ENCODE results near the gene DNAJA4.

Gene DNAJA4

DNA sequence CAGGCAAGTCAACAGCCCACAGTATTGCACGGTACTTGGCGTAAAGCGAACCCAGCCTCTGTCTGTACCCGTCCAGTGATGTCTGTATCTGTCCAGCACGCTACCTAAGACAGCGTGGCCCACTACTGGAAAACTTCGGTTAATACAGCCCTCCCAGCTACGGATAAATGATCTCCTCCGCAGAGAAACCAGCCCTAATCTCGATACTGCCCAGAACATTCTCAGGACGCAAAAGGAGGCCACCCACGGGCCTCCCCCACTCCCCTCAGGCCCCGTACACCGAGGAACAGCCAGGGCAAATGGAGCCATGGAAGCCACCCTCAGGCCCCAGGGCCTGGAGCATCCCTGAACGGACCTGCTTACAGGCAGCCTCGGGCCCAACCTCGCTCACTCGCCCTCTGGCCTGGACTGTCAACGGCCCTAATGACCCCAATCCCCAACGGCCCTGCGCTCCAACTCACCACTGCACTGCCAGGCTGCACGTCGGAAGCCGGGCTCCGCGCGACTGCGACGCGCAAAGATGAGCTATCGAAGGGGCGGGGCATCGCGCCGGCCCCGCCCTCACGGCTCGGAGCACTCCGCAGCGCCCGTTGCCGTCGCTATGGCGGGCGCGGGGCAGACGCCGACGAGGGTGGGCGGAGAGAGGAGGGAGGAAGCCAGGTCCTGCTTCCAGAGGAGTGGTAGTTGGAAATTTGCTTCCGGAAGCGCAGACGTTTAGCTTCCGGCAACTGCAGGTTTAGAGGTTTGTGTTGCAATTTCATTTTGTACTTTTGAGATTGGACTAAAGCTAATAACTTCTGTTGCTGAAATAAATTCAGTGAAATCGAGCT is 35.0 kb downstream of the DNAJA4 start, which contains the start of gene SKIC8 (continued):
- TF ChIP-seq, protein P1, sequence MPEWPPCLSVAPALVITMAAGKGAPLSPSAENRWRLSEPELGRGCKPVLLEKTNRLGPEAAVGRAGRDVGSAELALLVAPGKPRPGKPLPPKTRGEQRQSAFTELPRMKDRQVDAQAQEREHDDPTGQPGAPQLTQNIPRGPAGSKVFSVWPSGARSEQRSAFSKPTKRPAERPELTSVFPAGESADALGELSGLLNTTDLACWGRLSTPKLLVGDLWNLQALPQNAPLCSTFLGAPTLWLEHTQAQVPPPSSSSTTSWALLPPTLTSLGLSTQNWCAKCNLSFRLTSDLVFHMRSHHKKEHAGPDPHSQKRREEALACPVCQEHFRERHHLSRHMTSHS (tag by site-specific recombination; IDR thresholded peaks at IDR 0.05): no peak
- TF ChIP-seq ZNF140 (tag by site-specific recombination; IDR thresholded peaks at IDR 0.05): no peak
- TF ChIP-seq, protein P2, sequence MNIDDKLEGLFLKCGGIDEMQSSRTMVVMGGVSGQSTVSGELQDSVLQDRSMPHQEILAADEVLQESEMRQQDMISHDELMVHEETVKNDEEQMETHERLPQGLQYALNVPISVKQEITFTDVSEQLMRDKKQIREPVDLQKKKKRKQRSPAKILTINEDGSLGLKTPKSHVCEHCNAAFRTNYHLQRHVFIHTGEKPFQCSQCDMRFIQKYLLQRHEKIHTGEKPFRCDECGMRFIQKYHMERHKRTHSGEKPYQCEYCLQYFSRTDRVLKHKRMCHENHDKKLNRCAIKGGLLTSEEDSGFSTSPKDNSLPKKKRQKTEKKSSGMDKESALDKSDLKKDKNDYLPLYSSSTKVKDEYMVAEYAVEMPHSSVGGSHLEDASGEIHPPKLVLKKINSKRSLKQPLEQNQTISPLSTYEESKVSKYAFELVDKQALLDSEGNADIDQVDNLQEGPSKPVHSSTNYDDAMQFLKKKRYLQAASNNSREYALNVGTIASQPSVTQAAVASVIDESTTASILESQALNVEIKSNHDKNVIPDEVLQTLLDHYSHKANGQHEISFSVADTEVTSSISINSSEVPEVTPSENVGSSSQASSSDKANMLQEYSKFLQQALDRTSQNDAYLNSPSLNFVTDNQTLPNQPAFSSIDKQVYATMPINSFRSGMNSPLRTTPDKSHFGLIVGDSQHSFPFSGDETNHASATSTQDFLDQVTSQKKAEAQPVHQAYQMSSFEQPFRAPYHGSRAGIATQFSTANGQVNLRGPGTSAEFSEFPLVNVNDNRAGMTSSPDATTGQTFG (tag by site-specific recombination; IDR thresholded peaks at IDR 0.05; ENCODE audit: borderline replicate concordance): no peak
- TF ChIP-seq, protein P3, sequence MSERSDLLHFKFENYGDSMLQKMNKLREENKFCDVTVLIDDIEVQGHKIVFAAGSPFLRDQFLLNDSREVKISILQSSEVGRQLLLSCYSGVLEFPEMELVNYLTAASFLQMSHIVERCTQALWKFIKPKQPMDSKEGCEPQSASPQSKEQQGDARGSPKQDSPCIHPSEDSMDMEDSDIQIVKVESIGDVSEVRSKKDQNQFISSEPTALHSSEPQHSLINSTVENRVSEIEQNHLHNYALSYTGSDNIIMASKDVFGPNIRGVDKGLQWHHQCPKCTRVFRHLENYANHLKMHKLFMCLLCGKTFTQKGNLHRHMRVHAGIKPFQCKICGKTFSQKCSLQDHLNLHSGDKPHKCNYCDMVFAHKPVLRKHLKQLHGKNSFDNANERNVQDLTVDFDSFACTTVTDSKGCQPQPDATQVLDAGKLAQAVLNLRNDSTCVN (tag by site-specific recombination; optimal IDR thresholded peaks at IDR 0.05): peak; percentile 71
- TF ChIP-seq, protein P4, sequence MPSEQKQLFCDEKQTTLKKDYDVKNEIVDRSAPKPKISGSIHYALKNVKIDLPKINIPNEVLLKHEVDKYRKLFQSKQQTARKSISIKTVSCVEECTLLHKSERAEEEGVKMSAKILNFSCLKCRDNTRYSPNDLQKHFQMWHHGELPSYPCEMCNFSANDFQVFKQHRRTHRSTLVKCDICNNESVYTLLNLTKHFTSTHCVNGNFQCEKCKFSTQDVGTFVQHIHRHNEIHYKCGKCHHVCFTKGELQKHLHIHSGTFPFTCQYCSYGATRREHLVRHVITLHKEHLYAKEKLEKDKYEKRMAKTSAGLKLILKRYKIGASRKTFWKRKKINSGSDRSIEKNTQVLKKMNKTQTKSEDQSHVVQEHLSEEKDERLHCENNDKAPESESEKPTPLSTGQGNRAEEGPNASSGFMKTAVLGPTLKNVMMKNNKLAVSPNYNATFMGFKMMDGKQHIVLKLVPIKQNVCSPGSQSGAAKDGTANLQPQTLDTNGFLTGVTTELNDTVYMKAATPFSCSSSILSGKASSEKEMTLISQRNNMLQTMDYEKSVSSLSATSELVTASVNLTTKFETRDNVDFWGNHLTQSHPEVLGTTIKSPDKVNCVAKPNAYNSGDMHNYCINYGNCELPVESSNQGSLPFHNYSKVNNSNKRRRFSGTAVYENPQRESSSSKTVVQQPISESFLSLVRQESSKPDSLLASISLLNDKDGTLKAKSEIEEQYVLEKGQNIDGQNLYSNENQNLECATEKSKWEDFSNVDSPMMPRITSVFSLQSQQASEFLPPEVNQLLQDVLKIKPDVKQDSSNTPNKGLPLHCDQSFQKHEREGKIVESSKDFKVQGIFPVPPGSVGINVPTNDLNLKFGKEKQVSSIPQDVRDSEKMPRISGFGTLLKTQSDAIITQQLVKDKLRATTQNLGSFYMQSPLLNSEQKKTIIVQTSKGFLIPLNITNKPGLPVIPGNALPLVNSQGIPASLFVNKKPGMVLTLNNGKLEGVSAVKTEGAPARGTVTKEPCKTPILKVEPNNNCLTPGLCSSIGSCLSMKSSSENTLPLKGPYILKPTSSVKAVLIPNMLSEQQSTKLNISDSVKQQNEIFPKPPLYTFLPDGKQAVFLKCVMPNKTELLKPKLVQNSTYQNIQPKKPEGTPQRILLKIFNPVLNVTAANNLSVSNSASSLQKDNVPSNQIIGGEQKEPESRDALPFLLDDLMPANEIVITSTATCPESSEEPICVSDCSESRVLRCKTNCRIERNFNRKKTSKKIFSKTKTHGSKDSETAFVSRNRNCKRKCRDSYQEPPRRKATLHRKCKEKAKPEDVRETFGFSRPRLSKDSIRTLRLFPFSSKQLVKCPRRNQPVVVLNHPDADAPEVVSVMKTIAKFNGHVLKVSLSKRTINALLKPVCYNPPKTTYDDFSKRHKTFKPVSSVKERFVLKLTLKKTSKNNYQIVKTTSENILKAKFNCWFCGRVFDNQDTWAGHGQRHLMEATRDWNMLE (tag by site-specific recombination; conservative IDR thresholded peaks at IDR 0.05; ENCODE audit: low read depth): peak; percentile 100
- TF ChIP-seq, protein P5, sequence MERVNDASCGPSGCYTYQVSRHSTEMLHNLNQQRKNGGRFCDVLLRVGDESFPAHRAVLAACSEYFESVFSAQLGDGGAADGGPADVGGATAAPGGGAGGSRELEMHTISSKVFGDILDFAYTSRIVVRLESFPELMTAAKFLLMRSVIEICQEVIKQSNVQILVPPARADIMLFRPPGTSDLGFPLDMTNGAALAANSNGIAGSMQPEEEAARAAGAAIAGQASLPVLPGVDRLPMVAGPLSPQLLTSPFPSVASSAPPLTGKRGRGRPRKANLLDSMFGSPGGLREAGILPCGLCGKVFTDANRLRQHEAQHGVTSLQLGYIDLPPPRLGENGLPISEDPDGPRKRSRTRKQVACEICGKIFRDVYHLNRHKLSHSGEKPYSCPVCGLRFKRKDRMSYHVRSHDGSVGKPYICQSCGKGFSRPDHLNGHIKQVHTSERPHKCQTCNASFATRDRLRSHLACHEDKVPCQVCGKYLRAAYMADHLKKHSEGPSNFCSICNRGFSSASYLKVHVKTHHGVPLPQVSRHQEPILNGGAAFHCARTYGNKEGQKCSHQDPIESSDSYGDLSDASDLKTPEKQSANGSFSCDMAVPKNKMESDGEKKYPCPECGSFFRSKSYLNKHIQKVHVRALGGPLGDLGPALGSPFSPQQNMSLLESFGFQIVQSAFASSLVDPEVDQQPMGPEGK (tag by site-specific recombination; IDR thresholded peaks at IDR 0.05): peak; percentile 61

DNA sequence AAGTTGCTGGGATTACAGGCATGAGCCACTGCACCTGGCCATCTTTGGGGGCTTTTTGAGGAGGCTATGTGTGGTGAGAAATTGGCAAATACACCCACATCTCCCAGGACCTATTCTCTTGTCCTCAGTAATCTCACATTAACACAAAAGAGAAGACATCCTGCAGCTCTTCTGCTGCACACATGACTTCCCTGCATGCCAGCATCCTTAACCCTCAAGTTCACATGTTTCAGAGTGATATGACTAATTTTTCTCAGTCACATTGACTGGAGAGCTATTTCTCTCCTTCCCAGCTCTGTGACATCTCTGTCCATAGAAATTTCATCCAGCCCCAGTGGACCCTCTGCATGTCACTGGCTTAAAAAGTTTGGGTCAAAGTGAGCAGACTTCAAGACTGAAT is 37.0 kb downstream of the DNAJA4 start:
- POLR2A ChIA-PET: no interaction called here
- Histone ChIP-seq H3K4me3 (ENCODE audit: low read depth, low read length) (no peak overlapping the region), H3K4me1 (ENCODE audit: control insufficient read depth, insufficient read depth, low read length) (no peaks in the 10 kb centered on the region), H3K9me3 (ENCODE audit: control insufficient read depth, insufficient read depth, low read depth, low read length) (no peaks in the 10 kb centered on the region), H3K36me3 (ENCODE audit: control insufficient read depth in 2 of 2, insufficient read depth in 1 of 2, low read length in 2 of 2) (no peaks in the 10 kb centered on the region), H3K27ac (ENCODE audit: extremely low read depth, low read depth, low read length) (no peak overlapping the region)
- CTCF ChIA-PET: interaction anchor here (0.5 to 2.3 kb wide), 8 partner anchors 7 to 334 kb away, joined by 3 to 17 read pairs (median 4); no protein-coding TSS in a partner anchor
- TF ChIP-seq, protein P6, sequence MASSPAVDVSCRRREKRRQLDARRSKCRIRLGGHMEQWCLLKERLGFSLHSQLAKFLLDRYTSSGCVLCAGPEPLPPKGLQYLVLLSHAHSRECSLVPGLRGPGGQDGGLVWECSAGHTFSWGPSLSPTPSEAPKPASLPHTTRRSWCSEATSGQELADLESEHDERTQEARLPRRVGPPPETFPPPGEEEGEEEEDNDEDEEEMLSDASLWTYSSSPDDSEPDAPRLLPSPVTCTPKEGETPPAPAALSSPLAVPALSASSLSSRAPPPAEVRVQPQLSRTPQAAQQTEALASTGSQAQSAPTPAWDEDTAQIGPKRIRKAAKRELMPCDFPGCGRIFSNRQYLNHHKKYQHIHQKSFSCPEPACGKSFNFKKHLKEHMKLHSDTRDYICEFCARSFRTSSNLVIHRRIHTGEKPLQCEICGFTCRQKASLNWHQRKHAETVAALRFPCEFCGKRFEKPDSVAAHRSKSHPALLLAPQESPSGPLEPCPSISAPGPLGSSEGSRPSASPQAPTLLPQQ (tag by site-specific recombination; IDR thresholded peaks at IDR 0.05): no peak
- TF ChIP-seq ZNF423 (tag by site-specific recombination; IDR thresholded peaks at IDR 0.05) (no peak), ZNF558 (tag by site-specific recombination; IDR thresholded peaks at IDR 0.05) (no peak), ZIC2 (tag by site-specific recombination; IDR thresholded peaks at IDR 0.05) (no peak), ZNF660 (tag by site-specific recombination; IDR thresholded peaks at IDR 0.05) (no peak), ZNF175 (tag by site-specific recombination; IDR thresholded peaks at IDR 0.05) (no peak), MYNN (tag by site-specific recombination; IDR thresholded peaks at IDR 0.05; ENCODE audit: borderline replicate concordance) (no peak), ZNF785 (tag by site-specific recombination; IDR thresholded peaks at IDR 0.05) (no peak)
- TF ChIP-seq, protein P7, sequence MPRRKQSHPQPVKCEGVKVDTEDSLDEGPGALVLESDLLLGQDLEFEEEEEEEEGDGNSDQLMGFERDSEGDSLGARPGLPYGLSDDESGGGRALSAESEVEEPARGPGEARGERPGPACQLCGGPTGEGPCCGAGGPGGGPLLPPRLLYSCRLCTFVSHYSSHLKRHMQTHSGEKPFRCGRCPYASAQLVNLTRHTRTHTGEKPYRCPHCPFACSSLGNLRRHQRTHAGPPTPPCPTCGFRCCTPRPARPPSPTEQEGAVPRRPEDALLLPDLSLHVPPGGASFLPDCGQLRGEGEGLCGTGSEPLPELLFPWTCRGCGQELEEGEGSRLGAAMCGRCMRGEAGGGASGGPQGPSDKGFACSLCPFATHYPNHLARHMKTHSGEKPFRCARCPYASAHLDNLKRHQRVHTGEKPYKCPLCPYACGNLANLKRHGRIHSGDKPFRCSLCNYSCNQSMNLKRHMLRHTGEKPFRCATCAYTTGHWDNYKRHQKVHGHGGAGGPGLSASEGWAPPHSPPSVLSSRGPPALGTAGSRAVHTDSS (tag by site-specific recombination; IDR thresholded peaks at IDR 0.05): no peak
- TF ChIP-seq, protein P8, sequence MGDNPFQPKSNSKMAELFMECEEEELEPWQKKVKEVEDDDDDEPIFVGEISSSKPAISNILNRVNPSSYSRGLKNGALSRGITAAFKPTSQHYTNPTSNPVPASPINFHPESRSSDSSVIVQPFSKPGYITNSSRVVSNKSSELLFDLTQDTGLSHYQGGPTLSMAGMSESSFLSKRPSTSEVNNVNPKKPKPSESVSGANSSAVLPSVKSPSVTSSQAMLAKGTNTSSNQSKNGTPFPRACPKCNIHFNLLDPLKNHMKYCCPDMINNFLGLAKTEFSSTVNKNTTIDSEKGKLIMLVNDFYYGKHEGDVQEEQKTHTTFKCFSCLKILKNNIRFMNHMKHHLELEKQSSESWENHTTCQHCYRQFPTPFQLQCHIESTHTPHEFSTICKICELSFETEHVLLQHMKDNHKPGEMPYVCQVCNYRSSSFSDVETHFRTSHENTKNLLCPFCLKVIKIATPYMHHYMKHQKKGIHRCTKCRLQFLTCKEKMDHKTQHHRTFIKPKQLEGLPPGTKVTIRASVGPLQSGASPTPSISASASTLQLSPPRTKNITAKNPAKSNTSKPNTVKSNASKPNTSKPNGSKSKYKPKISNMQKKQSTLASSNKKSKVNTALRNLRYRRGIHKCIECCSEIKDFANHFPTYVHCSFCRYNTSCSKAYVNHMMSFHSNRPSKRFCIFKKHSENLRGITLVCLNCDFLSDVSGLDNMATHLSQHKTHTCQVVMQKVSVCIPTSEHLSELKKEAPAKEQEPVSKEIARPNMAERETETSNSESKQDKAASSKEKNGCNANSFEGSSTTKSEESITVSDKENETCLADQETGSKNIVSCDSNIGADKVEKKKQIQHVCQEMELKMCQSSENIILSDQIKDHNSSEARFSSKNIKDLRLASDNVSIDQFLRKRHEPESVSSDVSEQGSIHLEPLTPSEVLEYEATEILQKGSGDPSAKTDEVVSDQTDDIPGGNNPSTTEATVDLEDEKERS (tag by site-specific recombination; IDR thresholded peaks at IDR 0.05): no peak

All from HEK293 (cell line).